ENCODE data around the gene GDPD5.

Gene GDPD5

DNA sequence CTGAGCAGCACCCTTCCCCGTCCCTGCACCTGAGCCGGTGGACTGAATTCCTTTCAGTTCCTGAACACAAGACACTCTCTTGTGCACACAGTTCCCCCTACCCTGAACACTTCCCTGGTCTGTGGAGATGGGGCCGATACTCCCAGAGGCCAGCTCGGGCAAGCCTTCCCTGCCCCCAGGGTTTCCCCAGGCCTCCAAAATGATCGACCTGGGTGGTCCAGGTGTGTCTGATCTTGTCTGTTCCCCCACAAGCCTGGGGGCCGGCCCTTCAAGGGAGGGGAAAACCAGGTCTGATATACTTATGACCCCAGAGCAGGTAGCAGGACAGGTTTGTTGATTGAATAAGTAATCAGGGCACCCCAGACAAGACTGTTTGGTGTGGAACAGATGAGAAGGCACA, 52.1 kb downstream of the GDPD5 start:
- H3K9me2 ChIP-seq (replicated peaks; ENCODE audit: control insufficient read depth, low read length) = no peaks in the 10 kb centered on the region
- no peak overlapping the region for H3K4me2 ChIP-seq (ENCODE audit: low read length)
- H3K79me2 ChIP-seq (ENCODE audit: control insufficient read depth, low read length) = no peaks in the 10 kb centered on the region
- H3K4me3 ChIP-seq (ENCODE audit: low read length) = no peak overlapping the region
- peaks cover 9% of the 10 kb centered on the region; the same call in 1 of the 2 replicates for H3K27me3 ChIP-seq (ENCODE audit: control insufficient read depth, low read length)
- no peaks in the 10 kb centered on the region for H3F3A ChIP-seq (ENCODE audit: control insufficient read depth, insufficient read depth)
- no peaks in the 10 kb centered on the region for H4K20me1 ChIP-seq (ENCODE audit: control insufficient read depth, insufficient read depth, low read depth, low read length)
- peaks cover 26% of the 10 kb centered on the region for H3K4me1 ChIP-seq (ENCODE audit: control insufficient read depth, low read length)
- H3K27ac ChIP-seq (ENCODE audit: low read depth, low read length) = no peak overlapping the region
- TF ChIP-seq, protein P1, sequence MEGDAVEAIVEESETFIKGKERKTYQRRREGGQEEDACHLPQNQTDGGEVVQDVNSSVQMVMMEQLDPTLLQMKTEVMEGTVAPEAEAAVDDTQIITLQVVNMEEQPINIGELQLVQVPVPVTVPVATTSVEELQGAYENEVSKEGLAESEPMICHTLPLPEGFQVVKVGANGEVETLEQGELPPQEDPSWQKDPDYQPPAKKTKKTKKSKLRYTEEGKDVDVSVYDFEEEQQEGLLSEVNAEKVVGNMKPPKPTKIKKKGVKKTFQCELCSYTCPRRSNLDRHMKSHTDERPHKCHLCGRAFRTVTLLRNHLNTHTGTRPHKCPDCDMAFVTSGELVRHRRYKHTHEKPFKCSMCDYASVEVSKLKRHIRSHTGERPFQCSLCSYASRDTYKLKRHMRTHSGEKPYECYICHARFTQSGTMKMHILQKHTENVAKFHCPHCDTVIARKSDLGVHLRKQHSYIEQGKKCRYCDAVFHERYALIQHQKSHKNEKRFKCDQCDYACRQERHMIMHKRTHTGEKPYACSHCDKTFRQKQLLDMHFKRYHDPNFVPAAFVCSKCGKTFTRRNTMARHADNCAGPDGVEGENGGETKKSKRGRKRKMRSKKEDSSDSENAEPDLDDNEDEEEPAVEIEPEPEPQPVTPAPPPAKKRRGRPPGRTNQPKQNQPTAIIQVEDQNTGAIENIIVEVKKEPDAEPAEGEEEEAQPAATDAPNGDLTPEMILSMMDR (IDR thresholded peaks at IDR 0.05; ENCODE audit: low read depth, low read length, poor library complexity, severe bottlenecking) = no peak
- TF ChIP-seq EZH2phosphoT487 (IDR thresholded peaks at IDR 0.05; ENCODE audit: borderline replicate concordance, low read length) = no peak
- H3K9me3 ChIP-seq (ENCODE audit: control insufficient read depth, insufficient read depth, low read length) = no peaks in the 10 kb centered on the region
- no peaks in the 10 kb centered on the region for H3K36me3 ChIP-seq (ENCODE audit: control insufficient read depth, low read length)

GRCh38 chr11:75472081-75472732, 53.5 kb downstream of the GDPD5 start:
- H3K27me3 ChIP-seq (ENCODE audit: control insufficient read depth, low read length) = peaks cover 9% of the 10 kb centered on the region; the same call in 1 of the 2 replicates
- TF ChIP-seq EZH2phosphoT487 (IDR thresholded peaks at IDR 0.05; ENCODE audit: borderline replicate concordance, low read length) = no peak
- TF ChIP-seq, protein P1 (IDR thresholded peaks at IDR 0.05; ENCODE audit: low read depth, low read length, poor library complexity, severe bottlenecking) = no peak
- H3K4me1 ChIP-seq (ENCODE audit: control insufficient read depth, low read length) = peaks cover 26% of the 10 kb centered on the region
- H3K79me2 ChIP-seq (ENCODE audit: control insufficient read depth, low read length) = no peaks in the 10 kb centered on the region
- no peaks in the 10 kb centered on the region for H3K9me3 ChIP-seq (ENCODE audit: control insufficient read depth, insufficient read depth, low read length)
- no peak overlapping the region for H3K4me3 ChIP-seq (ENCODE audit: low read length)
- H3F3A ChIP-seq (ENCODE audit: control insufficient read depth, insufficient read depth) = no peaks in the 10 kb centered on the region
- no peaks in the 10 kb centered on the region for H3K36me3 ChIP-seq (ENCODE audit: control insufficient read depth, low read length)
- no peak overlapping the region for H3K4me2 ChIP-seq (ENCODE audit: low read length)
- no peaks in the 10 kb centered on the region for H3K9me2 ChIP-seq (replicated peaks; ENCODE audit: control insufficient read depth, low read length)
- H4K20me1 ChIP-seq (ENCODE audit: control insufficient read depth, insufficient read depth, low read depth, low read length) = no peaks in the 10 kb centered on the region
- no peak overlapping the region for H3K27ac ChIP-seq (ENCODE audit: low read depth, low read length)

DNA sequence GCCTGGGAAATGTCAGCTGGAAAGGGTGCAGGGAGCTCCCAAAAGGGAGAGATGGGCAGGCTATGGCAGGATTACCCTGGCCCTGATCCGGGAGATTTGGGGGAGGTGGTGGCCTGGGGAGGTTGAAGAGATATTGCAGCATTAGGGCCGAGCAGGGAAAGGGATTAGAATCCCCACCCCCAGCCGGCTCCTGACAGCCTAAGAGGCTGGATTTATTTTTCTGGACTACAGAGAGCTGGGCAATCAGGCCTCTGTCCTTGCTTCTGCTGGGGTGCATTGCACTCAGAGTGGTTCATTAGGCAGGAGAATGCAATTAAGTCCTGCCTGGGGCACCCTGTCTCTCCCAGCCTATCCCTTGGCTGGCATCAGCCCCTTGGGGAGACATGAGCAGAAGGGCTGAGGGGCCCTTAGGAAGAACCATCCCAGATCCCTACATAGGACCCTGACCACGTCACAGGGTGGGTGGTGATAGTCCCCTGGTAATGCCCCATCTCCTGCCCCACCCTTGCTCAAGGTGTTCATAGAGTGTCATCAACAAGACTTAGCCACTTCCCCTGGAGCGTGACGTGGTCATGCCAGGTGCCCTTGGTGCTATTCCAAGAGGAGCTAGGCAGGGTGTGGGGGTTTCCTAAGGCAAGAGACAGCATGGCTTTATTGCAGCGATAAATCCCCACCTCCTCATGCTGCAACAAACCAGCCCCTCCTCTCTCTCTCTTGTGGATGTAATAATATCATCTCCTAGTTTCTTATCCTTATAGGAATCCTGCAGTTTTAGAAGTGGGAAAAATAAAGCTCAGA, 54.4 kb downstream of the GDPD5 start:
- Histone ChIP-seq H3K9me2 (replicated peaks; ENCODE audit: control insufficient read depth, low read length) (no peaks in the 10 kb centered on the region), H3K79me2 (ENCODE audit: control insufficient read depth, low read length) (no peaks in the 10 kb centered on the region), H3K4me1 (ENCODE audit: control insufficient read depth, low read length) (peaks cover 26% of the 10 kb centered on the region), H3K27ac (ENCODE audit: low read depth, low read length) (no peak overlapping the region), H3K27me3 (ENCODE audit: control insufficient read depth, low read length) (peaks cover 9% of the 10 kb centered on the region; the same call in 1 of the 2 replicates), H3K4me2 (ENCODE audit: low read length) (no peak overlapping the region), H3K4me3 (ENCODE audit: low read length) (no peak overlapping the region), H4K20me1 (ENCODE audit: control insufficient read depth, insufficient read depth, low read depth, low read length) (no peaks in the 10 kb centered on the region), H3F3A (ENCODE audit: control insufficient read depth, insufficient read depth) (no peaks in the 10 kb centered on the region), H3K9me3 (ENCODE audit: control insufficient read depth, insufficient read depth, low read length) (no peaks in the 10 kb centered on the region), H3K36me3 (ENCODE audit: control insufficient read depth, low read length) (no peaks in the 10 kb centered on the region)
- TF ChIP-seq, protein P1 (IDR thresholded peaks at IDR 0.05; ENCODE audit: low read depth, low read length, poor library complexity, severe bottlenecking) = no peak
- TF ChIP-seq EZH2phosphoT487 (IDR thresholded peaks at IDR 0.05; ENCODE audit: borderline replicate concordance, low read length) = no peak

All from DOHH2 (cell line).